ENCODE data around the gene UFSP1.

- no peak for TF ChIP-seq CTCF (IDR thresholded peaks at IDR 0.05; ENCODE audit: low read depth, low read length)
- no peak for TF ChIP-seq POLR2A (IDR thresholded peaks at IDR 0.05; ENCODE audit: extremely low read depth, insufficient read length)
These were observed 14.2 kb downstream of the UFSP1 start for GRCh38 chr7:100875356-100875751.
